NT2/D1 (cell line): ENCODE results near the gene RHEX.
A peak's percentile ranks its signal among the peaks of the same experiment; 100 is the strongest.

Source experiments
- DNase-seq: peaks from one replicate; pipeline ENCODE4 v3.0.0-alpha.2; 2011; ENCODE audit warnings: low read depth, low spot score
- H3K27me3 ChIP-seq: 2 replicates; pipeline ENCODE4 v1.6.0; 2011; ENCODE audit warnings: mild to moderate bottlenecking; ENCODE audit not compliant: insufficient read length, insufficient read depth
- H3K36me3 ChIP-seq: 2 replicates; pipeline ENCODE4 v1.6.1; 2011; ENCODE audit warnings: mild to moderate bottlenecking, low read length, mixed read lengths; ENCODE audit not compliant: insufficient read depth, insufficient read length
- H3K4me1 ChIP-seq: 2 replicates; pipeline ENCODE4 v1.5.1; 2011; ENCODE audit not compliant: insufficient read depth, insufficient read length
- H3K4me3 ChIP-seq: 2 replicates; pipeline ENCODE4 v1.5.1; 2011; ENCODE audit warnings: low read depth; ENCODE audit not compliant: insufficient read length
- H3K9ac ChIP-seq: 2 replicates; pipeline ENCODE4 v1.6.0; 2011; ENCODE audit warnings: low read depth; ENCODE audit not compliant: insufficient read length
- H3K9me3 ChIP-seq: 2 replicates; pipeline ENCODE4 v1.5.1; 2011; ENCODE audit warnings: mild to moderate bottlenecking, low read length; ENCODE audit not compliant: insufficient read depth
- SUZ12 ChIP-seq: IDR thresholded peaks from 2 replicates; pipeline ENCODE4 v1.6.1; 2011; ENCODE audit not compliant: insufficient read length, insufficient read depth; ENCODE audit errors: extremely low read depth
- YY1 ChIP-seq: IDR thresholded peaks from 2 replicates; pipeline ENCODE4 v1.6.1; 2011; ENCODE audit not compliant: insufficient read length, insufficient read depth
- ZNF274 ChIP-seq: IDR thresholded peaks from 2 replicates; pipeline ENCODE4 v1.6.1; 2011; ENCODE audit warnings: mild to moderate bottlenecking, low read depth, low read length

The RHEX gene

DNA sequence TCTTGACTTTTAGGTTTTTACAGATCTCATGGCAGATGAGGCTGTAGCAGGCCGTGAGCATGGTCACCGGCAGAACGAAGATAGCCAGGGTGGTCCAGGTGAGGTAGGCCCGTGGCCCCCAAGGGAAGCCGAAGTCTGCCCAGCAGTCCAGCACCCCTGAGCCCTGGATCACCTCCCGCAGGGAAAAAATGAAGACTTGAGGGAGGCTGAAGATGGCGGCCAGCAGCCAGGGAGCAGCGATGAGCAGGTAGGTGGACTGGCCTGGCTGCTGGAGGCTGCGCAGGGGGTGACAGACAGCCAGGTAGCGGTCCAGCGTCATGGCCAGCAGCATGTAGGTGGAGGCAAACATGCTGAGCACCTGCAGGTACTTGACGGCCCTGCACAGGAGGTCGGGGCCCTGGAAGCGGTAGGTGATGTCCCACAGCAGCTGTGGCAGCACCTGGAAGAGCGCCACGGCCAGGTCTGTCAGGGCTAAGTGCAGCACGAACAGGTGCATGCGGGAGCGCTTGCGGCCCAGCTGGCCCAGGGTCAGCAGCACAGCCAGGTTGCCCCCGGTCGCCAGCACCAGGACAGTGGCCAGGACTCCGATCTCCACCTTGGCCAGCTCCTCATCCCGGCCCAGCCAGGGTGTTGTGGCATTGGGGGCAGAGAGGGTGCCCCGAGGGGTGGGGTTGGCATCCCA, 63.4 kb downstream of the RHEX start:
- peaks cover 61% of the 10 kb centered on the region for H3K27me3 ChIP-seq
- H3K9me3 ChIP-seq: peaks cover 8% of the 10 kb centered on the region
- no peak for DNase-seq
- peaks cover 6% of the 10 kb centered on the region for H3K4me1 ChIP-seq
- H3K9ac ChIP-seq: peak overlapping the region; percentile 69
- H3K36me3 ChIP-seq: no peaks in the 10 kb centered on the region
- TF ChIP-seq SUZ12: no peak
- TF ChIP-seq YY1: no peak
- TF ChIP-seq ZNF274: no peak
- peak overlapping the region; percentile 52 for H3K4me3 ChIP-seq

DNA sequence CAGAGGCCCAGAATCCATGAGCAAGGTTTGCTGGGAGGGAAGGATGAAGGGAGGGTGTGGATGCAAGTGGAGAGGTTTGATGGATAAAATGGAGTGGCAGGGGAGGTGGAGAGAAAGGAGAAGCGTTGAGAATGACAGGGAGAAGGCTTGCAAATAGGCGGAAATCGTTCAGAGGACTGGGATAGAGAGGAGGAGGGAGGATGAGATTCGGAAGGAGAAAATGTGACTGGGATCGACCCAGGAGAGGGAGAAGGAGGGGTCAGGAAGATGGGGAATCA, 63.8 kb downstream of the RHEX start:
- TF ChIP-seq SUZ12 (no peak), ZNF274 (no peak)
- Histone ChIP-seq H3K4me1 (peaks cover 6% of the 10 kb centered on the region), H3K36me3 (no peaks in the 10 kb centered on the region), H3K9ac (peak overlapping the region; percentile 69), H3K4me3 (peak overlapping the region; percentile 52), H3K9me3 (peaks cover 13% of the 10 kb centered on the region), H3K27me3 (peaks cover 61% of the 10 kb centered on the region)
- no peak for DNase-seq

DNA sequence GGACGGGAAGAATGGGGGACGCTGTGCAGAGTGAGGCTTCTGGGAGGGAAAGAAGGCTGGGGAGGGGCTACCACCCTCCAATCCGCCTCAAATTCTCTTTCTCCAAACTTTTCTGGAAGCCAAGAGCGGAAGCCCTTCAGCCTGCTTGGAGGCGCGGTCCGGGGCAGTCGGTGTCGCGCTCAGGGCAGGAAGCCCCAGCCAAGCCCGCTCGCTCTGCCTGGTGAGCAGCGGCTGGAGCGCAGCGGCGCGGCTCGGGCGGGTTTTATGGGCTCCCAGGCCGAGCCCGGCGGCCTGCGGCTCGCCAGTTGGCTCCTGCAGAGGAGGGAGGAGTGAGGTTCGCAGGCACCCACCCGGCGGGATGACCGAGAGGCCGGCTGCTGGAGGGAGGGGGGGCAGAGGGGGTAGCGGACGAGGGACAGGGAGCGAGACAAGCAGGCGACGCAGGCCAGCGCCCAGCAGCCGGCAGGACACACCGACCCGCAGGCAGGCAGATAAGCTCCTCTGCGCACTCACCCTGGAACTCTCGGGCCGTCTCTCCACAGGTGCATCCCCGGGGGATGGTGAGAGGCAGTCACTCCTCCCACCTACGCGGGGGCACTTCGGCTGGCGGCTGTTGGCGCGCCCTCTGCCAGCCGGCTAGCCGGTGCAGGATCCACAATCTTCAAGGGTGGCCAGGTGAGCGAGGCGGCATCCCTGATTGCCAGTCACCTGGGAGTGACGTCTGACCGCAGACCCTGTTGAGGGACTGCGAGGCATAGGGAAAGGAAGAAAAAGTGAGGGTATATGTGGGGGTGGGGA, 64.4 kb downstream of the RHEX start, which contains the start of gene AVPR1B:
Gene AVPR1B, minus strand, starts transcription at position 238 of the 798 bp plus-strand sequence. CDS start 498 bp downstream, outside the sequence.
- H3K27me3 ChIP-seq: peaks cover 61% of the 10 kb centered on the region
- H3K36me3 ChIP-seq: no peaks in the 10 kb centered on the region
- H3K4me3 ChIP-seq: peak within 1 kb of the TSS; percentile 52
- TF ChIP-seq YY1: no peak
- no peak for TF ChIP-seq SUZ12
- no peak for TF ChIP-seq ZNF274
- peak within 1 kb of the TSS; percentile 69 for H3K9ac ChIP-seq
- peaks cover 18% of the 10 kb centered on the region for H3K9me3 ChIP-seq
- H3K4me1 ChIP-seq: peaks cover 6% of the 10 kb centered on the region
- peak; percentile 35 for DNase-seq

DNA sequence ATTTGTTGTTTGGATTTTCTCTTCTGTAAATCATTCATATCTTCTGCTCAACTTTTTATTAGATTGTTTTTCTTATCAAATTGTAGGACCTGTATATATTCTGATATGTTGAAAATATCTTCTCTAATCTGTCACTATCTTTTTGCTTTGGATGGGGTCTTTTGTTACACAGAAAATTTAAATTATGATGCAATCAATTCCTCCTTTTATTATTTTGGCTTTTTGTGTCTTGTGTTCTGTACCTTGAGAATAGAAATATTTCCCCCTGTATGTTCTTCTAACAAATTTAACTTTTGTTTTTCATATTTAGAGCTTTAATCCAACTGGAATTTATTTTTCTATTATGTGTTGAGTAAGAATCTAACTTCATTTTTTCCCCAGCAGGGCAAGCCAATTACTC, 67.4 kb downstream of the RHEX start:
- Histone ChIP-seq H3K36me3 (no peaks in the 10 kb centered on the region), H3K4me3 (no peak overlapping the region), H3K27me3 (peaks cover 39% of the 10 kb centered on the region), H3K4me1 (peaks cover 6% of the 10 kb centered on the region), H3K9me3 (peaks cover 19% of the 10 kb centered on the region), H3K9ac (no peak overlapping the region)
- no peak for DNase-seq
- TF ChIP-seq SUZ12 (no peak), ZNF274 (no peak), YY1 (no peak)

DNA sequence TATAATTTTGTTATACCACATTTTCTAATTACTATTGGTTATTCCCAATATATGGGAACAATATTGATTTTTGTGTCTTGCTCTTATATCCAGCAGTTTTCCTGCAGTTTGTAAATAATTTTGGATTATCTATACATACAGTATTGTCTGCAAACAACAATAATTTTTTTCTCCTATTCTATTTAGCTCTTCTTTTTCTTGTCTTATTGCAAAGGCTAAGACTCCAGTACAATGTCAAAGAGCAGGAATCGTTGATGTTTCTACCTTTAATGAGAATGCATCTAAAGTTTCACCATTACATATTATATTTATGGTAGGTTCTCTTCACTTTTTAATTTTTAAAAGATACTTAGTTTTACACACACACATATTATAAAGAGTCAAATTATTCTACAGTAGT, 68.3 kb downstream of the RHEX start:
- TF ChIP-seq SUZ12 (no peak), YY1 (no peak), ZNF274 (no peak)
- no peak for DNase-seq
- peaks cover 19% of the 10 kb centered on the region for H3K9me3 ChIP-seq
- H3K27me3 ChIP-seq: peaks cover 30% of the 10 kb centered on the region
- H3K4me3 ChIP-seq: no peak overlapping the region
- no peak overlapping the region for H3K9ac ChIP-seq
- no peaks in the 10 kb centered on the region for H3K36me3 ChIP-seq
- H3K4me1 ChIP-seq: peaks cover 5% of the 10 kb centered on the region

DNA sequence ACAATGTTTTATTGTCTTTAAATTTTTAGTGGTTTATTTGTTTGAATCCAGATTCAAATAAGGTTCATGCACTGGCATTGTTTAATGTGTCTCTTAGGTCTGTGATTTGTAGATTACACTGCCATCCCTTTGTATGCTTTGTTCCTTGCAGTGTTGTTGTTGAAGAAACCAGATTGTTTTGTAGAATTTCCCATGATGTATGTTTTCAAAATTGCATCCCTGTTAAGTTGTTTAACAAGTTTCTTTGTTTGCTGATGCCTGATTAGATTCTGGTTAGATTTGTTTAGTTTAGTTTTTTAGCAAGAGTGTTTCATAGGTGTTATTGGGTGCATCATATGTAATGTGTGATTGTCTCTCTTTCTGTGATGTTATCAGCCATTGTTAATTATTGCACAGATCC, 69.7 kb downstream of the RHEX start:
- Histone ChIP-seq H3K4me1 (no peaks in the 10 kb centered on the region), H3K36me3 (no peaks in the 10 kb centered on the region), H3K9ac (no peak overlapping the region), H3K9me3 (peaks cover 19% of the 10 kb centered on the region), H3K4me3 (no peak overlapping the region), H3K27me3 (peaks cover 16% of the 10 kb centered on the region)
- no peak for DNase-seq
- TF ChIP-seq ZNF274 (no peak), SUZ12 (no peak), YY1 (no peak)

DNA sequence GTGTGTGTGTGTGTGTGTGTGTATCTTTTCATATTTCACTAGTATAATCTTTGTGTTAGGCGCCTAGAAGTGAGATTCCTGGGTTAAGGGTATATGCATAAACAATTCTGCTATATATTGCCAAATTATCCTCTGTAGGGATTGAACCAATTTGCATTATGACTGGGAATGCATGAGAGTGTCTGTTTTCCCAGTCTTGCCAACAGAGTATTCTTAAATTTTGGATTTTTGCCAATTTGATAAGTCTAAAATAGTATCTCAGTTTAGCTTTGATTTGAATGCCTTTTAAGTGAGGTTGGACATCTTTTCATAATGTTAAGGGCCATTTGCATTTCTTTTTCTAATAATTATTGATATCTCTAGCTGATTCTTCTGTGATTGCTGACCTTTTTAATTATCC, 72.4 kb downstream of the RHEX start:
- Histone ChIP-seq H3K4me1 (no peaks in the 10 kb centered on the region), H3K27me3 (no peaks in the 10 kb centered on the region), H3K9ac (no peak overlapping the region), H3K9me3 (peaks cover 19% of the 10 kb centered on the region), H3K4me3 (no peak overlapping the region), H3K36me3 (no peaks in the 10 kb centered on the region)
- DNase-seq: no peak
- TF ChIP-seq SUZ12 (no peak), ZNF274 (no peak), YY1 (no peak)

DNA sequence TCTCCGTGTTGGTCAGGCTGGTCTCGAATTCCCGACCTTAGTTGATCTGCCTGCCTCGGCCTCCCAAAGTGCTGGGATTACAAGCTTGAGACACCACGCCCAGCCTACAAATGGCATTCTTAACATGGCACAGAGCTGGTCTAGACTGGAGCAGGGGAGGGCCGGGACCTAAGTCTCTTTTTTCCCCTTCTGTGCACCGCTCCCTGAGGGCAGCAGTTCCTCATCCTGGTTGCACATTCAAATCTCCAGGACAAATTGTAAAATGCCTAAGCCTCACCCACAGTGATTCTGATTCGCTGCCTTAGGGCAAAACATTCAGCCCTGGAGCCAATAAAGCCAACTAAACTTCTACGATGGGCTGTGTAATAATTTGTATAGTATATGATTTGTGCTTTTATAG, 74.4 kb downstream of the RHEX start:
- H3K27me3 ChIP-seq: no peaks in the 10 kb centered on the region
- no peaks in the 10 kb centered on the region for H3K4me1 ChIP-seq
- TF ChIP-seq ZNF274: no peak
- no peak for TF ChIP-seq YY1
- TF ChIP-seq SUZ12: no peak
- H3K9me3 ChIP-seq: 0 out of 2 replicates have a peak, but pooled peaks cover under 1% of the 10 kb centered on the region
- no peak for DNase-seq
- no peak overlapping the region for H3K9ac ChIP-seq
- H3K36me3 ChIP-seq: no peaks in the 10 kb centered on the region
- H3K4me3 ChIP-seq: no peak overlapping the region
